ENCODE data around the gene LIFR. TPM values are rescaled to one million over a fixed set of nuclear protein-coding genes. Genes with fewer than 3 reads are reported as not detected.

LIFR gene
- total RNA-seq, 1 donor from 2014 or later = 116 TPM

DNA sequence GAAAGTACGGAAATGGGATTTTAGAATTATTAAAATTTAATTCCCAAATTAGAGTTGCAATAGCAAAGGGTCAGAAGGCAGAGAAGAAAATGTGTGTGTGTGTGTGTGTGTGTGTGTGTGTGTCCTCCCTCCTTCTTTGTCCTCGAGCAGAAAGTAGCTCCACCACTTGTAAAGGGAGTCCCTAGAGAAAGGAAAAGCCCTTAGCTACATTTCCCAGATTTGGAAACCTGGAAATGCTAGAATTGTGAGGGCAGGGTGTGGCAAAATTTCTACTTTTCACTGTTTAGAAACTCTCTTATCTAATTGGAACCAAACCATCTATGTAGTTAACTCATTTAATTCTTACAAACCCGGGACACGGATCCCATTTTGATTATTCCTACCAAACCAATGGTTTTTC, 33.2 kb upstream of the LIFR start:
- Histone ChIP-seq H3K27me3 (no peaks in the 10 kb centered on the region), H3K9me3 (no peaks in the 10 kb centered on the region), H3K4me3 (no peak overlapping the region), H3K27ac (no peak overlapping the region), H3K36me3 (no peaks in the 10 kb centered on the region), H3K4me1 (no peaks in the 10 kb centered on the region)
- no peak for TF ChIP-seq CTCF (IDR thresholded peaks at IDR 0.05)
- intact Hi-C loops (cut with DNase I) = no loop called here
- no peak for DNase-seq (ENCODE audit: low spot score in 2 of 2)

- no peak overlapping the region for H3K4me3 ChIP-seq
- no peaks in the 10 kb centered on the region for H3K4me1 ChIP-seq
- no peak for DNase-seq (ENCODE audit: low spot score in 2 of 2)
- TF ChIP-seq CTCF (IDR thresholded peaks at IDR 0.05) = no peak
- no peaks in the 10 kb centered on the region for H3K9me3 ChIP-seq
- no peaks in the 10 kb centered on the region for H3K27me3 ChIP-seq
- no peak overlapping the region for H3K27ac ChIP-seq
- H3K36me3 ChIP-seq = no peaks in the 10 kb centered on the region
- intact Hi-C loops (cut with DNase I) = no loop called here
These were observed 29.4 kb upstream of the LIFR start for GRCh38 chr5:38585816-38586215.

DNA sequence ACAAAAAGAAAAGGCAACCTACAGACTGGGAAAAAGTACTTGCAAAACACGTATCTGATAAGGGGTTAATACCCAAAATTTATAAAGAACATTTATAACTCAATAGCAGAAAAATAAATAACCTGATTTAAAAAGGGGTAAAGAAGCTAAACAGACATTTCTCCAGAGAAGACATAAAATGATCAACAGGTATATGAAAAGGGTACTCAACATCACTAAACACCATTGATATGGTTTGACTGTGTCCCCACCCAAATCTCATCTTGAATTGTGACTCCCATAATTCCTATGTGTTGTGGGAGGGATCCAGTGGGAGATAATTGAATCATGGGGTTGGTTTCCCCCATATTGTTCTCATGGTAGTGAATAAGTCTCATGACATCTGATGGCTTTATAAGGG, 27.1 kb upstream of the LIFR start:
- H3K27me3 ChIP-seq = no peaks in the 10 kb centered on the region
- TF ChIP-seq CTCF (IDR thresholded peaks at IDR 0.05) = no peak
- no peaks in the 10 kb centered on the region for H3K4me1 ChIP-seq
- H3K9me3 ChIP-seq = no peaks in the 10 kb centered on the region
- no peak for DNase-seq (ENCODE audit: low spot score in 2 of 2)
- intact Hi-C loops (cut with DNase I) = no loop called here
- no peak overlapping the region for H3K27ac ChIP-seq
- H3K36me3 ChIP-seq = no peaks in the 10 kb centered on the region
- H3K4me3 ChIP-seq = no peak overlapping the region

GRCh38 chr5:38582975-38583319, 26.5 kb upstream of the LIFR start:
- intact Hi-C loops (cut with DNase I) = no loop called here
- Histone ChIP-seq H3K36me3 (no peaks in the 10 kb centered on the region), H3K4me3 (no peak overlapping the region), H3K27ac (no peak overlapping the region), H3K9me3 (no peaks in the 10 kb centered on the region), H3K4me1 (no peaks in the 10 kb centered on the region), H3K27me3 (no peaks in the 10 kb centered on the region)
- DNase-seq (ENCODE audit: low spot score in 2 of 2) = no peak
- TF ChIP-seq CTCF (IDR thresholded peaks at IDR 0.05) = no peak

DNA sequence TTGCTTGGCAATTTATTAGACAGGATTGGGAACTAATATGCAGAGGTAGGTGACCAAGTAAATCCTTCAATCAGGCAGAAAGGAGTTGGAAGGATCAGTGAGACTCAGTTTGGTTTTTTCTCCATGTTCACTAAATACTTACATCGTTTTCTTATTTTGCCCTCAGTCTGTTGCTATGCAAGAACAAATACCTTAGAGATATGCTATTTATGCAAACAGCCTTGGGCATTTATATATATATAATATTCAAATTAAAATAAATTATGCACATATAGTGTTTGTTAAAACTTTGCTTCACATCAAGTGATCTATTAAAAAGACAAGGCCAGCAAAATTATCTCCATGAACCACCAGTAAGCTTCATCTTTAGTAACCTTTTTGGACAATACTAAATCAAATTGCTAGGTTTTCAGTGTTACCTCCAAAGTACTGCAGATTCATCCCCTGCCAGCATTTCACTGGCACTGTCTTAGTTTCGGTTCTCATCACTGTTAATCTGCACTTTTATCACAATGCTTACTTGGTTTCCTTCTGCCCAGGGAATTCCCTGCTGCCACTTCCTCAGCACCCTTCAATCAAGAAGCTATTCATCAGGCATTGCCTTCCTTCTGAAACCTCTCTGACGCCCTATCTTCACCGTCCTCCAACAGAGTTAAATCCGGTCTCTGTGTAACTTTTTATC, 26.0 kb upstream of the LIFR start:
- H3K36me3 ChIP-seq = no peaks in the 10 kb centered on the region
- intact Hi-C loops (cut with DNase I) = no loop called here
- DNase-seq (ENCODE audit: low spot score in 2 of 2) = no peak
- H3K9me3 ChIP-seq = no peaks in the 10 kb centered on the region
- no peak overlapping the region for H3K27ac ChIP-seq
- no peaks in the 10 kb centered on the region for H3K4me1 ChIP-seq
- no peak overlapping the region for H3K4me3 ChIP-seq
- TF ChIP-seq CTCF (IDR thresholded peaks at IDR 0.05) = no peak
- H3K27me3 ChIP-seq = no peaks in the 10 kb centered on the region

- H3K36me3 ChIP-seq = no peaks in the 10 kb centered on the region
- H3K27ac ChIP-seq = no peak overlapping the region
- intact Hi-C loops (cut with DNase I) = no loop called here
- H3K27me3 ChIP-seq = no peaks in the 10 kb centered on the region
- no peaks in the 10 kb centered on the region for H3K4me1 ChIP-seq
- H3K4me3 ChIP-seq = no peak overlapping the region
- no peak for TF ChIP-seq CTCF (IDR thresholded peaks at IDR 0.05)
- no peak for DNase-seq (ENCODE audit: low spot score in 2 of 2)
- no peaks in the 10 kb centered on the region for H3K9me3 ChIP-seq
These were observed 25.2 kb upstream of the LIFR start for GRCh38 chr5:38581597-38581996.
